Measurements from ENCODE around the gene PYM1.
"Not testable (repeated sequence)": the region's sequence is repeated elsewhere in the genome, so short reads cannot be mapped to it uniquely, and the experiment has no call there.

The PYM1 gene

DNA sequence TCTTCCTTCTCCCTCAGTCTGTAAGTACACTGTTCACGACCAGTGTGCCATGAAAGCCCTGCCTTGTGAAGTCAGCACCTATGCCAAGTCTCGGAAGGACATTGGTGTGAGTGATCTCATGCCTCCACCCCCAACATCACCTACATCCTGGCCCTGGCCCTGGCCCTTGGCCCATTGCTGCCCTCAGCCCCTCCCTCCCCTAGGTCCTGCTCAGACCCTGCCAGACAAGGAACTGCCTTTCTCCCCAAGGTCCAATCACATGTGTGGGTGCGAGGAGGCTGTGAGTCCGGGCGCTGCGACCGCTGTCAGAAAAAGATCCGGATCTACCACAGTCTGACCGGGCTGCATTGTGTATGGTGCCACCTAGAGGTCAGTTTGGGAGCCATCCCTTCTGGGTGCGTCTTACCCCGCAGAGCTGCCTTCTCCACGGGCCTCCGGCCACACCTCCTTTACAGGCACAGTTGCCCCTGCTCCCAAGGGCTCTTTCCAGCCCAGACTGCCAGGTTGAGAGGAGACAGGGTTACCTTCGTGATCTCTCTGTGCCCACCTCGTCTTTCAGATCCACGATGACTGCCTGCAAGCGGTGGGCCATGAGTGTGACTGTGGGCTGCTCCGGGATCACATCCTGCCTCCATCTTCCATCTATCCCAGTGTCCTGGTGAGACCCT lies 12.5 kb upstream of the PYM1 start:
- DNase-seq (ENCODE audit: low read depth in 1 of 2, low spot score in 1 of 2): peak; percentile 65 to 73

- DNase-seq (ENCODE audit: low read depth in 1 of 2, low spot score in 1 of 2): no peak
Measured at GRCh38 chr12:55938826-55939501, 11.3 kb upstream of the PYM1 start.

DNA sequence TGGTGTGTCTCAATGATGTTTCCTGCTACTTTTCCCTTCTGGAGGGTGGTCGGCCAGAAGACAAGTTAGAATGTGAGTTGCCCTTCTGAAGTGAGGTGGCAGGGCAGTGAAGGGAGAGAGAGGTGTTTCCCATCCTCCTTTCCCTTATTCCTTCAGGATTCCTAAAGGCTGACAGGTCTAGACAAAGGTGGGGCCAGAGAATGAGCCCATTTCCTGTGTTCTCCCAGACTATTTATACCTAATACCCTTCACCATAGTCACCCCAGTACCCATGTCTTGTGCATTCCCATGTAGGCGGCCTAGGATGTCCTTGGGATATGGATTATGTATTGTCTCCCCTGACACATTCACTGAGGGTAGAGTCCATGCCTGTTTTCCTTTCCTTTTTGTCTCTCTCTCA lies 10.3 kb upstream of the PYM1 start:
- no peak for DNase-seq (ENCODE audit: low read depth in 1 of 2, low spot score in 1 of 2)

DNA sequence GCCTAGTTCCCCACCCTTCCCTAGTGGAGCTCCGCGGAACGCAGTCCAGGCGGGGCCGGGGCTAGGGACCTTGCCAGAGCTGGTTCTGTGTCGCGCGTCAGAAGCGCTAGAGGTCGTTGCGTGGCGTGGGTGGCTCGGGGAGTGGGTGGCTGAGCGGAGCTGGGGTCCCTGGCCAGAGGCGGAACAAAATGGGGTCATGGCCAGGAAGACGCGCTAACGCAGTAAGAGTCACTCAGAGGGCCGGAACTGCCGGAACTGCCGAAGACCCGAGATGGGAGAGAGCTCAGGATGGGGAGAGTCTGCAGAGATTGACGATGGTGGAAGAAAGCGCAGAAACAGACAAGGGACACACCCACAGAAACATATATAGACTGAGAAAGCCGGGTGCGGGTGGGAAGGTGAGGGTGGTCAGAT lies 8.1 kb upstream of the PYM1 start:
- DNase-seq (ENCODE audit: low read depth in 1 of 2, low spot score in 1 of 2): no peak

DNA sequence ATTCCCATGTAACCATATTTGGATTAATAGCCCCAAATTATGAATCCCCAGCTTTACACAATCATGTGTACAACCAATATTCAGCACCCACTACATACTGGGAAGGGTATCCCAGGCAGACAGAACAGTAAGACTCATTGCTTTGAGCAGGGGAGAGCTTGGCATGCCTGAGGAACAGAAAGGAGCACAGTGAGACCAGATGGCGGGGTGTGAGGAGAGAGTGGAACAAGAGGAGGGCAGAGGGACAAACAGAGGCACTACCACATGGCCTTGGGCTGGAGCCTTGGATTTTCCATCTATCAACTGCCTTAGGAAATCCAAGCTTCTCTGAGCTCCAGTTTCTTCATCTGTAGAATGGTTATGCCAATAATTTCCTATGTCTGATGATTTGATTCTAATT lies 7.1 kb upstream of the PYM1 start:
- no peak for DNase-seq (ENCODE audit: low read depth in 1 of 2, low spot score in 1 of 2)

- no peak for DNase-seq (ENCODE audit: low read depth in 1 of 2, low spot score in 1 of 2)
Measured at GRCh38 chr12:55933799-55934742, 6.4 kb upstream of the PYM1 start.

- no peak for DNase-seq (ENCODE audit: low read depth in 1 of 2, low spot score in 1 of 2)
Measured at GRCh38 chr12:55933169-55933798, 5.6 kb upstream of the PYM1 start.

DNA sequence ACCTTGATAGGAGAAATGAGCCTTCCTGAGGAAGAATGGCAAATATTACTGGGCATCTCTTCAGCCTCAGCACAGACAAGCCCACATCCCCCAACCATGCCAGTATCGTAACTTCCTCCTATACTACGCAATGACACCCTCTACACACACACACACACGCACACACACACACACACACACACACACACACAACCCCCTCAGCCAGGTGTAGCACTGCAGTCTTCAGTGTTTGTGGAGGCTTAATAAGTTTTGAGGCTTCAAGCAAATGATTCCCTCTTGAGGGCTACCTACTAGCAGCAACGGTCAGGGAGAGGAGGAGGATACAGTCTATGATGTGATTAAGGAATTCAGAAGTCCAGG lies 4.8 kb upstream of the PYM1 start:
- no peak for DNase-seq (ENCODE audit: low read depth in 1 of 2, low spot score in 1 of 2)

- DNase-seq (ENCODE audit: low read depth in 1 of 2, low spot score in 1 of 2): no peak
Measured at GRCh38 chr12:55931780-55932550, 4.3 kb upstream of the PYM1 start.

- DNase-seq (ENCODE audit: low read depth in 1 of 2, low spot score in 1 of 2): no peak
Measured at GRCh38 chr12:55931317-55931779, 3.7 kb upstream of the PYM1 start.

DNA sequence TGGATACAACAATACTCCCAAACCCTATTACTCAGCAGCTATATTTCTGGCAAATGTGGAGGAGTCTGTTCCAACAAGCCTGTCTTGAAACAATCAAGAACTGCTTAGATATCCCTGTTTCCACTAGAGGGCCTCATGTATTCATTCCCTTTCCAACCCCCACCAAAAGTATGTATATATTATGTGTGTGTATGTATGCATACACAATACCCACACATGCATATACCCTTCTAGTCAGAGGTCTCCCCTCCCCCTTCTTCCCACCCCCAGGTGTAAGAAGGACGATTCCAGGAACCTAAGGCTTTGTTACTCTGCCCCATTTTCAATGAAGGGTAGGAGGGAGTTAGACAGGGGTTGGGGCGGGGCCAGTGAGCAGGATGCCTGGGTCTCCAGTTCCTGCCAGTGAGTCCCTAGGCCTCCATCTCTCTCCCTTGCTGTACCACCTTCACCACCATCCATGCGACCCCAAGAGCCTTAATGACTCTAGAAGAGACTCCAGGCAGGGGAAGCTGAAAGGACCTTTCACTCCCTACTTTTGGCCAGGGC lies 3.1 kb upstream of the PYM1 start, which contains the start of gene DGKA:
Gene DGKA, plus strand, starts transcription at position 392 of the 546 bp plus-strand sequence. CDS start 5,342 bp downstream, outside the sequence.
- peak; percentile 53 to 55 for DNase-seq (ENCODE audit: low read depth in 1 of 2, low spot score in 1 of 2)

- DNase-seq (ENCODE audit: low read depth in 1 of 2, low spot score in 1 of 2): peak; percentile 71 to 77
Measured at GRCh38 chr12:55929306-55929791, 1.7 kb upstream of the PYM1 start.

DNA sequence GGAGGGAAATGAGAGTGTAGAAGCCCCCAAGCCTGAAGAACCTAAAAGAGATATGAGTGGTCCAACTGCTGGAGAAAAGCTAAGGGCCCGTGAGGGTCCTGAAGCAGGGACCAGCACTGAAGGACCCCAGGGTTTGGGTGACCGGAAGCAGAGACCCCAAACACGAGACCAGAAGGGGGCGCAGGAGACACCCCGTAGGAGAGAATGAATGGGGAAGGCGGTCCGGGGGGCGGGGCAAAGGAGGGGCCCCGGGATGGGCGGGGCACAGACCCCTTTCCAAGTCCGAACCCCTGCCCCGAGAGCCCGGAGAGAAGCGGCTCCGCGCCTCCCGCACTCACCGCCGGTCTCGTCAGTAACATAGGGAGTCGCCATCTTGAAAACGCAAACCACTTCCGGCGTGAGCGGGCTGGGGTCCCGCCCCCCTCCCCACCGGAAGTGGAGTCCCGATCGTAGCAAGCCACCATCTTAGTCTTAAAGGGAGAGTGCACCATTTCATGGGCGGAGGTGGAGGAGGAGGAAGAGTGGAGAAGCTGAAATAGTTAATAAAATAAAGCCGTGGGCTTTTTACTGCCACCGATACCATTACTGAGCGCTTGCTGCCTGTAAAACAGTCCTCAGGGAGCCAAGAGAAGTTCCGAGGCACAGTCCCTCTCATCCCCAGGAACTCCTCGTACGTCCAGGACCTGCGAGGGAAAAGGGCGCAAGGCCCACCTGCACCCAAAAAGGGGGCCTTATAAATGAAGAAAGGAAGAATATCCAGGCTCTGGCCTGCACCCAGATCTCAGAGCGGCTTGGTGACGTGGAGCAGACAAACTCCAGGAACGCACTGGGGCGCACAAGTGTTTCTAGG lies 731 bp downstream of the PYM1 start:
- peak; percentile 79 to 87 for DNase-seq (ENCODE audit: low read depth in 1 of 2, low spot score in 1 of 2)

DNA sequence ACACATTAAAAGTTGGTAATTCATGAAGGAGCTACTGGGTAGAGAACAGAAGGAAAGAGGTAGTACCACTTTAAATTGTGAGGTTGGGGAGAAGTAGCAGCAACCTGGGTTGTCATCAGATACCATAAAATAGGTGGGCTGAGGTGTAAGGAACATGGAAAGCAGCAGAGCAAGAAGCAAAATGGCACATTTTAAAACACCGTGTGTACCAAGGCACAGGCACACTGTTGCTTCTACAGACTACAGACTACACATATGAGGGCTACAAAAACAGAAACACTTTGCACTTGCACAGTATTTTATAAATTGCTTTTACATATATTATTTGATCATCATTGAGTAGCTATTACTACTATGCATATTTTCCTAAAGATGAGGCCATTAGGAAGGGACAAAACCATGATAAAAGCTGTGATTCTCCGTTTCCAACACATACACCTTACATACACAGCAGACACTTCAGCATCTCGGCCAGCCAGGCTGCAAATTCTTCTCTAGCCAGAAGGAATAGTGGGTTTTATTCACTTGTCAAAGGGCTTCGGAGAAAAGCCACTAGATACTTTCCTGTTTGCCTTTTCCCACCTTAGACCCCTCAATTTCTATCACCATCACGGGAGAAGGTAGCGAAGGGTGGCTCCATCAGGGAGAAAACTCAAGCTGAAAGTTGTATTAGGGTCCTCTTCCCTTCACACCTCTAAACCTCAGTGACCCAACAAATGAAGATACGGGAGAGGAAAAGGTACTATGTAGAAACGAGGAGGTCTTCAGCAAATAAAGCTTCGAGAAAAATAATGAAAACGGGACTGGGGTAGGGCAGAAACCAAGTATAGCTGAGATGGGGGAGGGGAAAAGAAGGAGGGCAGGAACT lies 1.6 kb downstream of the PYM1 start:
- no peak for DNase-seq (ENCODE audit: low read depth in 1 of 2, low spot score in 1 of 2)

DNA sequence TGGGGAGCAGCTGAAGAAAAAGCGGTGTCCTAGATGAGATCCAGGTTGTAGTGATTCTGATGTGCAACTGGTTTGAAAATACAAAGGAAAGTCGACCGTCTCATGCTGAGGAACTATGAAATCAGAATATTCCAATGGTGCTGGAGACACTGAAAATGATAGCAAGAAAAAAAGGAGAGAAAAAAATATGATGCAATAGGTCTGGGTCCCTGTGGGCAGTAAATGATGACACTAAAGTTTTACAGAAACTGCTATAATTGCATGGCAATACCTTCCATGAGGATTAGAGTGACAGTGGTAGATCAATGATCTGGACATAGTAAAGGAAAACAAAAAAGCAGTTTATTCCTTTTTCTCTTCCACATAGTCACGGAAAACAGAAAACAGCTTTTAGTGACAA lies 2.3 kb downstream of the PYM1 start:
- no peak for DNase-seq (ENCODE audit: low read depth in 1 of 2, low spot score in 1 of 2)

DNA sequence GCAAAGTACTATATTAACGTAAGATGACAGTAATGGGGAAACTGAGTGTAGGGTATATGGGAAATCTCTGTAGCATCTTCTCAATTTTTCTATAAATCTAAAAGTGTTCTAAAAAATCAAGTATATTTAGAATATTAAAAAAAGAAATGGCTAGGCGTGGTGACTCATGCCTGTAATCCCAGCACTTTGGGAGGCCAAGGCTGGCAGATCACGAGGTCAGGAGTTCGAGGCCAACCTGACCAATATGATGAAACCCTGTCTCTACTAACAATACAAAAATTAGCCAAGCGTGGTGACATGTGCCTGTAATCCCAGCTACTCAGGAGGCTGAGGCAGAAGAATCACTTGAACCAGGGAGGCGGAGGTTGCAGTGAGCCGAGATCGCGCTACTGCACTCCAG lies 4.0 kb downstream of the PYM1 start:
- not testable (repeated sequence) for DNase-seq (ENCODE audit: low read depth in 1 of 2, low spot score in 1 of 2)

- no peak for DNase-seq (ENCODE audit: low read depth in 1 of 2, low spot score in 1 of 2)
Measured at GRCh38 chr12:55922126-55922525, 5.6 kb downstream of the PYM1 start.

DNA sequence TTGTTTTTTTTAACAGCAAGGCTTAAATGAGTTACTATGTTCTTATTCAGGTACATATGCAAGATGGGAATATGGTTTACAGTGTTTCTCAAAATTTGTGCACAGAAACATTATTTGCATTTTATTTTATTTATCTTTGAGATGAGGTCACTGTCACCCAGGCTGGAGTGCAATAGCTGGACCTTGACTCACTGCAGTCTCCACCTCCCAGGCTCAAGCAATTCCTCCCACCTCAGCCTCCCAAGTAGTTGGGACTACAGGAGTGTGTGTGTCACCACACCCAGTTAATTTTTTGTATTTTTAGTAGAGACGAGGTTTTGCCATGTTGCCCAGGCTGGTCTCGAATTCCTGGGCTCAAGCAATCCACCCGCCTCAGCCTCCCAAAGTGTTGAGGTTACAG lies 8.7 kb downstream of the PYM1 start:
- DNase-seq (ENCODE audit: low read depth in 1 of 2, low spot score in 1 of 2): not testable (repeated sequence)

Data from activated T-helper 1 cell treated with anti-CD3 and anti-CD28 coated beads, Interleukin-2, amount 50 U/mL, for 16 hours (primary cell).